A549 (cell line): Measurements from ENCODE around the gene CDCA7. TPM values are rescaled to one million over a fixed set of nuclear protein-coding genes. Genes with fewer than 3 reads are reported as not detected.

Experiments used
- ATAC-seq, 2 experiments: fragments of 200-7000 bp in 1 of 2; fragments of >200 bp in 1 of 2; cut with Nextera tagmentation in 1 of 2; cut with Tn5 transposase in 1 of 2; 3 replicates each; pipeline versions ENCODE4 v1.8.0 to v1.9.1; 2018 to 2020; ENCODE audit warnings: mild to moderate bottlenecking in 1 of 2, moderate library complexity in 1 of 2
- CTCF ChIA-PET: fragments of 300-600 bp; sonication (Branson Sonifier 250); formaldehyde crosslinking; extraction: SDS; loops from one replicate; lab custom pipeline; 2021; ENCODE audit warnings: antibody characterized with exemption, inconsistent platforms; lab: Yijun Ruan, JAX
- POLR2A ChIA-PET: fragments of 350-600 bp; formaldehyde crosslinking; extraction: SDS; loops from one replicate; lab custom pipeline; 2021; ENCODE audit warnings: antibody characterized with exemption, inconsistent platforms; lab: Yijun Ruan, JAX
- DNase-seq, 2 experiments: peaks; one replicate each; pipeline versions ENCODE4 v3.0.0 to v3.0.0-alpha.2; 2011 to 2016; ENCODE audit warnings: low read depth in 1 of 2, low spot score in 1 of 2
- FAIRE-seq: peaks from 2 replicates; lab custom pipeline; 2011; peaks lifted over from hg19 to GRCh38; lab: Jason Lieb, UNC
- H3K27ac ChIP-seq, 2 experiments: fragments of >200 bp; sonication (Bioruptor Twin); formaldehyde crosslinking; 3 replicates each; pipeline ENCODE4 v1.5.1; 2016 to 2017
- H3K4me1 ChIP-seq: fragments of >200 bp; sonication (Bioruptor Twin); formaldehyde crosslinking; 3 replicates; pipeline ENCODE4 v1.6.1; 2016
- H3K4me2 ChIP-seq: fragments of >200 bp; sonication (Bioruptor Twin); formaldehyde crosslinking; 3 replicates; pipeline ENCODE4 v1.6.1; 2016
- H3K4me3 ChIP-seq: fragments of >200 bp; sonication (Bioruptor Twin); formaldehyde crosslinking; 3 replicates; pipeline ENCODE4 v1.5.1; 2016
- H3K9me3 ChIP-seq: fragments of >200 bp; sonication (Bioruptor Twin); formaldehyde crosslinking; 3 replicates; pipeline ENCODE4 v1.6.1; 2016
- BHLHE40 ChIP-seq: IDR thresholded peaks from 2 replicates; pipeline ENCODE4 v1.6.1; 2012; ENCODE audit warnings: low read depth, low read length, inconsistent platforms
- CHD2 ChIP-seq: fragments of 150-350 bp; IDR thresholded peaks from 2 replicates; pipeline ENCODE4 v1.6.1; 2014; ENCODE audit warnings: low read length; ENCODE audit not compliant: partially characterized antibody
- CHD4 ChIP-seq: fragments of 200-600 bp; sonication (generic); IDR thresholded peaks from 2 replicates; pipeline ENCODE4 v1.6.1; 2016; ENCODE audit warnings: antibody characterized with exemption, mild to moderate bottlenecking, borderline replicate concordance
- EHMT2 ChIP-seq: fragments of 200-600 bp; sonication (generic); IDR thresholded peaks from 2 replicates; pipeline ENCODE4 v1.6.1; 2016; ENCODE audit warnings: antibody characterized with exemption, low read depth, mild to moderate bottlenecking, moderate library complexity
- FOSL2 ChIP-seq, 2 experiments: fragments of 450-650 bp in 1 of 2; fragments of >200 bp in 1 of 2; sonication (Bioruptor Twin) in 1 of 2; formaldehyde crosslinking; IDR thresholded peaks; 2 replicates each; pipeline versions ENCODE4 v1.5.0 to v1.6.1; 2016 to 2020; ENCODE audit warnings: mild to moderate bottlenecking in 1 of 2, moderate library complexity in 1 of 2
- HDAC2 ChIP-seq: fragments of 200-600 bp; sonication (generic); IDR thresholded peaks from 2 replicates; pipeline ENCODE4 v1.6.1; 2016
- HOXB5 ChIP-seq: fragments of 250-450 bp; sonication (Bioruptor Pico); IDR thresholded peaks from 2 replicates; pipeline ENCODE4 v1.5.0; 2020; ENCODE audit warnings: mild to moderate bottlenecking, moderate library complexity
- KDM5A ChIP-seq: fragments of 200-600 bp; sonication (generic); IDR thresholded peaks from 2 replicates; pipeline ENCODE4 v1.6.1; 2016; ENCODE audit warnings: antibody characterized with exemption, mild to moderate bottlenecking
- MAZ ChIP-seq: fragments of 150-350 bp; IDR thresholded peaks from 2 replicates; pipeline ENCODE4 v1.6.1; 2014; ENCODE audit warnings: antibody characterized with exemption, low read depth, low read length, borderline replicate concordance
- MYC ChIP-seq: IDR thresholded peaks from 2 replicates; pipeline ENCODE4 v1.6.1; 2012; ENCODE audit warnings: mild to moderate bottlenecking, inconsistent platforms, low read length, improper control_type of control experiment, borderline replicate concordance
- NFE2L2 ChIP-seq: fragments of 150-350 bp; conservative IDR thresholded peaks from 2 replicates; pipeline ENCODE4 v1.6.1; 2014; ENCODE audit warnings: low read length
- NPAS2 ChIP-seq: fragments of 250-450 bp; sonication (Bioruptor Pico); IDR thresholded peaks from 2 replicates; pipeline ENCODE4 v1.8.0; 2022; ENCODE audit warnings: mild to moderate bottlenecking, moderate library complexity, borderline replicate concordance
- PHF8 ChIP-seq: fragments of 200-600 bp; sonication (generic); IDR thresholded peaks from 2 replicates; pipeline ENCODE4 v1.6.1; 2016; ENCODE audit warnings: low read depth, mild to moderate bottlenecking, antibody characterized with exemption, moderate library complexity, borderline replicate concordance
- POLR2A ChIP-seq: IDR thresholded peaks from 2 replicates; pipeline ENCODE4 v1.6.1; 2012; ENCODE audit warnings: mild to moderate bottlenecking, low read length
- RARB ChIP-seq: fragments of 250-450 bp; sonication (Bioruptor Pico); IDR thresholded peaks from 2 replicates; pipeline ENCODE4 v1.8.0; 2021; ENCODE audit warnings: mild to moderate bottlenecking, moderate library complexity
- ZFP36 ChIP-seq: fragments of 450-650 bp; IDR thresholded peaks from 2 replicates; pipeline ENCODE4 v1.6.1; 2014; ENCODE audit warnings: borderline replicate concordance; ENCODE audit not compliant: partially characterized antibody
- ZSCAN20 ChIP-seq: fragments of 250-450 bp; sonication (Bioruptor Pico); IDR thresholded peaks from 2 replicates; pipeline ENCODE4 v1.8.0; 2022; ENCODE audit warnings: mild to moderate bottlenecking, moderate library complexity
- WGBS: methylation state at CpG from one replicate; pipeline ENCODE4 v1.1.6; 2017; ENCODE audit errors: missing lambda C conversion rate; 5-methylcytosine and 5-hydroxymethylcytosine counted together
- polyA plus RNA-seq, 4 experiments: library from polyadenylated mRNA; depleted of rRNA in 3 of 4; stranded (reverse); fragments of >200 nt; fragmentation: RNase III in 1 of 4; extraction: RNeasy Plus Mini Kit Qiagen cat#74134 plus additional on column Dnase treatment in 1 of 4; gene quantifications; 2 replicates in 3 of 4; 3 replicates in 1 of 4; pipeline ENCODE4 v1.2.3, GENCODE V29; 2011 to 2017
- TF ChIP-seq, protein P1 (sequence below): fragments of >200 bp; sonication (Bioruptor Twin); formaldehyde crosslinking; IDR thresholded peaks from 3 replicates; pipeline ENCODE4 v1.5.1; 2016
- TF ChIP-seq, protein P2 (sequence below): fragments of >200 bp; sonication (Bioruptor Twin); formaldehyde crosslinking; IDR thresholded peaks from 3 replicates; pipeline ENCODE4 v1.6.1; 2016
- TF ChIP-seq, protein P3 (sequence below): IDR thresholded peaks from 2 replicates; pipeline ENCODE4 v1.6.1; 2012
- TF ChIP-seq, protein P4 (sequence below): fragments of 200-600 bp; sonication (generic); IDR thresholded peaks from 2 replicates; pipeline ENCODE4 v1.6.1; 2016; ENCODE audit warnings: antibody characterized with exemption, mild to moderate bottlenecking, moderate library complexity

Gene CDCA7
- polyA plus RNA-seq, 2 of the 4 experiments (the other 2 are of a cell fraction), result 39.4 to 93.5 TPM

DNA sequence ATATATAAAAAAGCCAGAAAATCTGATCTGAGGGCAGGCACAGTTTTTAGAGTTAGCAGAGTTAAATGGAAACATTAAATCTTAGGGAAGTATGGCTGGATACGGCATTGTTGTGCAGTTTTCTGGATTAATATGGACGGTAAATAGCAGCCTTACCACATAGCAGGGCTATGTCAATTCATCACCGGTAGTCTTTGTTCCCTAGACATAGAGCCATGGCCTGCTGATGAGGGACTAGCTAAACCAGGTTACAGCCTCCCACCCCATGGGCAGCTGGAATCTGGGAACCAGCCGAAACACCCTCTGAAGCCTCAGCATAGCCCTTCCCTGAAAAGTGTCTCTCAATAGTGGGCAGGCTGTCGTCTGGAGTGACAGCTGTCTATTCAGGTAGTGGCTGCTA lies 32.4 kb downstream of the CDCA7 start:
- no peak overlapping the region for H3K4me2 ChIP-seq
- no peak for ATAC-seq
- H3K4me3 ChIP-seq, result no peak overlapping the region
- H3K9me3 ChIP-seq, result no peaks in the 10 kb centered on the region
- WGBS, result 88% methylated on average over 5 of the region's 5 CpGs
- ChIA-PET CTCF (interaction anchor here (0.9 to 1.7 kb wide), 3 partner anchors 16 to 954 kb away, joined by 3 to 6 read pairs (median 4); no protein-coding TSS in a partner anchor), POLR2A (no interaction called here)
- H3K4me1 ChIP-seq, result no peaks in the 10 kb centered on the region
- DNase-seq, result no peak
- TF ChIP-seq NFE2L2 (no peak), FOSL2 (IDR thresholded peaks at IDR 0.05) (no peak), FOSL2 (CRISPR knock-in tag; IDR thresholded peaks at IDR 0.05) (no peak), MAZ (no peak), NPAS2 (CRISPR knock-in tag) (no peak)
- TF ChIP-seq, protein P1, sequence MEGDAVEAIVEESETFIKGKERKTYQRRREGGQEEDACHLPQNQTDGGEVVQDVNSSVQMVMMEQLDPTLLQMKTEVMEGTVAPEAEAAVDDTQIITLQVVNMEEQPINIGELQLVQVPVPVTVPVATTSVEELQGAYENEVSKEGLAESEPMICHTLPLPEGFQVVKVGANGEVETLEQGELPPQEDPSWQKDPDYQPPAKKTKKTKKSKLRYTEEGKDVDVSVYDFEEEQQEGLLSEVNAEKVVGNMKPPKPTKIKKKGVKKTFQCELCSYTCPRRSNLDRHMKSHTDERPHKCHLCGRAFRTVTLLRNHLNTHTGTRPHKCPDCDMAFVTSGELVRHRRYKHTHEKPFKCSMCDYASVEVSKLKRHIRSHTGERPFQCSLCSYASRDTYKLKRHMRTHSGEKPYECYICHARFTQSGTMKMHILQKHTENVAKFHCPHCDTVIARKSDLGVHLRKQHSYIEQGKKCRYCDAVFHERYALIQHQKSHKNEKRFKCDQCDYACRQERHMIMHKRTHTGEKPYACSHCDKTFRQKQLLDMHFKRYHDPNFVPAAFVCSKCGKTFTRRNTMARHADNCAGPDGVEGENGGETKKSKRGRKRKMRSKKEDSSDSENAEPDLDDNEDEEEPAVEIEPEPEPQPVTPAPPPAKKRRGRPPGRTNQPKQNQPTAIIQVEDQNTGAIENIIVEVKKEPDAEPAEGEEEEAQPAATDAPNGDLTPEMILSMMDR, result no peak
- no peak overlapping the region for H3K27ac ChIP-seq
- no peak for FAIRE-seq

DNA sequence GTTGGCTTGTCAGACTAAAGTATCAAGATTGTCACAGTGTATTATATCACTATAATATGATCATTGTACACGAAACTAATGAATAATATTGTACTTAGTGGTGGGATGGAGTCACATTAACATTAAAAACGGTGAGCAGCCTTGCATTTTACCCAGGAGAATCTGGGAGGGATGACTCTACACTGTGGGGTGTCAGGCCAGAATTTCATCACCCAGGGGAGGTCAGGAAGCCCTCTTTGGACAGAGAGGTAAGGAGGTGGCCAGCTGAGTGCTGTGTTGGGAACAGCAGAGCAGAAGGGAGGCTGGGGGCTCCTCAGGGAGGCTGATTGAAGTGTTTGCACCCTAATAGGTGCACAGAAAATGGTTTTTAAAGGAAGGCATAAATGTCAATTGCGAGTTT lies 33.0 kb downstream of the CDCA7 start:
- ATAC-seq, result no peak
- DNase-seq, result no peak
- no peak overlapping the region for H3K4me2 ChIP-seq
- no peak for FAIRE-seq
- CTCF ChIA-PET, result interaction anchor here (1.4 to 1.7 kb wide), 2 partner anchors 15 to 953 kb away, joined by 3 to 6 read pairs; no protein-coding TSS in a partner anchor
- H3K4me3 ChIP-seq, result no peak overlapping the region
- no peak overlapping the region for H3K27ac ChIP-seq
- H3K4me1 ChIP-seq, result no peaks in the 10 kb centered on the region
- H3K9me3 ChIP-seq, result no peaks in the 10 kb centered on the region
- no peak for TF ChIP-seq KDM5A
- TF ChIP-seq MYC, result no peak
- TF ChIP-seq POLR2A, result no peak
- TF ChIP-seq, protein P2, sequence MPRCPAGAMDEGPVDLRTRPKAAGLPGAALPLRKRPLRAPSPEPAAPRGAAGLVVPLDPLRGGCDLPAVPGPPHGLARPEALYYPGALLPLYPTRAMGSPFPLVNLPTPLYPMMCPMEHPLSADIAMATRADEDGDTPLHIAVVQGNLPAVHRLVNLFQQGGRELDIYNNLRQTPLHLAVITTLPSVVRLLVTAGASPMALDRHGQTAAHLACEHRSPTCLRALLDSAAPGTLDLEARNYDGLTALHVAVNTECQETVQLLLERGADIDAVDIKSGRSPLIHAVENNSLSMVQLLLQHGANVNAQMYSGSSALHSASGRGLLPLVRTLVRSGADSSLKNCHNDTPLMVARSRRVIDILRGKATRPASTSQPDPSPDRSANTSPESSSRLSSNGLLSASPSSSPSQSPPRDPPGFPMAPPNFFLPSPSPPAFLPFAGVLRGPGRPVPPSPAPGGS, result no peak
- TF ChIP-seq, protein P3, sequence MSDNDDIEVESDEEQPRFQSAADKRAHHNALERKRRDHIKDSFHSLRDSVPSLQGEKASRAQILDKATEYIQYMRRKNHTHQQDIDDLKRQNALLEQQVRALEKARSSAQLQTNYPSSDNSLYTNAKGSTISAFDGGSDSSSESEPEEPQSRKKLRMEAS, result no peak
- WGBS, result 48% methylated on average over 3 of the region's 3 CpGs
- POLR2A ChIA-PET, result no interaction called here

DNA sequence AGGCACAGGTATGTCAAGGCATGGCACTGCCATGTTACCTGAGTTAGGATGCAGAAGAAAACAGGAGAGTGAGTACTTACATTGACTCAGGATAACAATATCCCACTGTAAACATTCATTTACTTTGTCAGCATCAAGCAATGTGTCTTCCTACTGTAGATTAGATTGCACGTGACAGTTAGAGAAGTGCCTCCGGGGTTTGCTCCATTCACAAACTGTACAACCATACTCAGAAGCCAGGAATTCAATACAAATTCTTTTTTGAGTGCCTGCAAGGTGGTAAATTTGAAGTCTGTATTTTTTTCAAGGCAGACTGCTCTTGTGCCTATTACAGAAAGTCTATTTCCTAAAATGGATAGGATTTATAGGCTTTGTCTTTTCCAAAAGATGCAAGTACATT lies 34.1 kb downstream of the CDCA7 start:
- Histone ChIP-seq H3K4me2 (no peak overlapping the region), H3K27ac (no peak overlapping the region), H3K4me1 (0 out of 3 replicates have a peak, but pooled peaks cover under 1% of the 10 kb centered on the region), H3K4me3 (no peak overlapping the region), H3K9me3 (no peaks in the 10 kb centered on the region)
- no peak for FAIRE-seq
- 90% methylated on average over 2 of the region's 2 CpGs for WGBS
- ChIA-PET POLR2A (no interaction called here), CTCF (interaction anchor here (2.3 kb wide), 1 partner anchor 13 kb away, joined by 13 read pairs; no protein-coding TSS in a partner anchor)
- DNase-seq, result no peak
- ATAC-seq, result no peak
- TF ChIP-seq HDAC2, result no peak
- no peak for TF ChIP-seq CHD2

DNA sequence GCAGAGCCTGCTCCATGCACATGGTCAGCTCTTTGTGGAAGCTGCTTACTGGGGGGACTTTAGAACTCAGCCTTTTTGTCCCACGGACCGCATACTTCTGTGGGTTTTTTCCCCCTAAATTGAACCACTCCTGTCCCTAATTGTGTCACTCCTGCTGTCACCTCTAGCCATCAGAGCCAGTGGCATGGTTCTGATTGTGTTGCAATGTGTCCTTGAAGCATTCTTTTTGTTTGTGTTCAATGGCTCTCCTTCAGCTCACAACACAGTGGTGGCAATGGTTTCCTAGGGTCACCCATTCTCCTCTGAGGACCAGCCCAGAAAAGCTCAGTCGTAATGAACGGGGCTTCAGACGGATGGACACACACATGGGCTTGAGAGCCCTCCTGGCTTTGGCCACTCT lies 35.4 kb downstream of the CDCA7 start:
- 93% methylated on average over 5 of the region's 5 CpGs for WGBS
- no peak for FAIRE-seq
- no peak for DNase-seq
- H3K27ac ChIP-seq, result no peak overlapping the region; a peak in 1 of 6 replicates
- H3K4me2 ChIP-seq, result no peak overlapping the region
- ChIA-PET CTCF (interaction anchor here (0.5 to 2.3 kb wide), 2 partner anchors 12 to 419 kb away, joined by 3 to 13 read pairs; no protein-coding TSS in a partner anchor), POLR2A (no interaction called here)
- ATAC-seq, result no peak
- no peaks in the 10 kb centered on the region for H3K9me3 ChIP-seq
- H3K4me3 ChIP-seq, result no peak overlapping the region
- 0 out of 3 replicates have a peak, but pooled peaks cover 3% of the 10 kb centered on the region for H3K4me1 ChIP-seq
- TF ChIP-seq PHF8 (no peak), EHMT2 (no peak), BHLHE40 (no peak), MAZ (no peak), CHD4 (no peak), RARB (CRISPR knock-in tag) (no peak), ZFP36 (no peak), KDM5A (no peak), ZSCAN20 (CRISPR knock-in tag) (no peak), HOXB5 (no peak)
- TF ChIP-seq, protein P4, sequence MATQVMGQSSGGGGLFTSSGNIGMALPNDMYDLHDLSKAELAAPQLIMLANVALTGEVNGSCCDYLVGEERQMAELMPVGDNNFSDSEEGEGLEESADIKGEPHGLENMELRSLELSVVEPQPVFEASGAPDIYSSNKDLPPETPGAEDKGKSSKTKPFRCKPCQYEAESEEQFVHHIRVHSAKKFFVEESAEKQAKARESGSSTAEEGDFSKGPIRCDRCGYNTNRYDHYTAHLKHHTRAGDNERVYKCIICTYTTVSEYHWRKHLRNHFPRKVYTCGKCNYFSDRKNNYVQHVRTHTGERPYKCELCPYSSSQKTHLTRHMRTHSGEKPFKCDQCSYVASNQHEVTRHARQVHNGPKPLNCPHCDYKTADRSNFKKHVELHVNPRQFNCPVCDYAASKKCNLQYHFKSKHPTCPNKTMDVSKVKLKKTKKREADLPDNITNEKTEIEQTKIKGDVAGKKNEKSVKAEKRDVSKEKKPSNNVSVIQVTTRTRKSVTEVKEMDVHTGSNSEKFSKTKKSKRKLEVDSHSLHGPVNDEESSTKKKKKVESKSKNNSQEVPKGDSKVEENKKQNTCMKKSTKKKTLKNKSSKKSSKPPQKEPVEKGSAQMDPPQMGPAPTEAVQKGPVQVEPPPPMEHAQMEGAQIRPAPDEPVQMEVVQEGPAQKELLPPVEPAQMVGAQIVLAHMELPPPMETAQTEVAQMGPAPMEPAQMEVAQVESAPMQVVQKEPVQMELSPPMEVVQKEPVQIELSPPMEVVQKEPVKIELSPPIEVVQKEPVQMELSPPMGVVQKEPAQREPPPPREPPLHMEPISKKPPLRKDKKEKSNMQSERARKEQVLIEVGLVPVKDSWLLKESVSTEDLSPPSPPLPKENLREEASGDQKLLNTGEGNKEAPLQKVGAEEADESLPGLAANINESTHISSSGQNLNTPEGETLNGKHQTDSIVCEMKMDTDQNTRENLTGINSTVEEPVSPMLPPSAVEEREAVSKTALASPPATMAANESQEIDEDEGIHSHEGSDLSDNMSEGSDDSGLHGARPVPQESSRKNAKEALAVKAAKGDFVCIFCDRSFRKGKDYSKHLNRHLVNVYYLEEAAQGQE, result no peak
- TF ChIP-seq, protein P1, result no peak
